NCI-H2029 treated with DMSO at 0.1 percent for 48 hours (cell line): ENCODE measurements around the gene NHSL2.

Experiments used
- DNase-seq: peaks from one replicate; lab custom pipeline; 2025; lab: John Stamatoyannopoulos, UW

Gene NHSL2

DNA sequence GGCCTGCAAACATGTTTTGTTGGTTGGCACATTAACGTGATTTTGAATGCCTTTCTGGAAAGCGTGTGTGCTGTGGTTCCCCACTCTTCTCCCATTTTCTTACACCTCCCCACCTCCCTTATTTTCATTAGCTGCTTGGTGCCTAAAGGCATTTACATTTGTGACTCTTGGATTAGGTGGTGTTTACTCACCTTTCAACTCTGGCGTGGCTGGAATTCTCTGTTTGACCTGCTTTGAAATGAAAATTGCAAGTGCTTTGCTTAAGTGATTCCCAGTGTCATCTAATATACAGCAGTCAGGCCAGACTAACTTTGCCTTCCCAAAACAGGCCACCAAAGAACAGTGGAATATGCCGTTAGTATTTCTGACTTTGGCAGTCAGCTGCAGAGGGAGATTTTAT lies 80.5 kb downstream of the NHSL2 start:
- no peak for DNase-seq

DNA sequence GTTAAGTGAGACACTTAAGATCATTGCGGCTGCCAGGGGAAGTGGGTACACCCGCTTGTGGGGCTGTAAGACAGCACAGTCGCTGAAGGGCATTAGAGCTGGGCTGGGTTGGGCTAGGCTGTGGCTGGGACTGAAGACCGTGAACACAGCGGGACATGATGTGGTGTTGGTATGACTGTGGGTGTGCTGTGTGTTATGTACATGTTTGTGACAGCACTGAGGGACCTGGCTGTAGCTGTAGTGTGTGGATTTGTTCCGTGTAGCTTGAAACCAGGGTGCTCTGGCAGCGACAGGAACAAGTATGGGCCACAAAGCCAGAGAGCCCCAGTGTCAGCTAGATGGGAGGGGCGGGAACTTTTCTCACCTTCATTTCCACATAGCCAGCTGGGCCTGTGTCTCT lies 82.1 kb downstream of the NHSL2 start:
- no peak for DNase-seq

DNA sequence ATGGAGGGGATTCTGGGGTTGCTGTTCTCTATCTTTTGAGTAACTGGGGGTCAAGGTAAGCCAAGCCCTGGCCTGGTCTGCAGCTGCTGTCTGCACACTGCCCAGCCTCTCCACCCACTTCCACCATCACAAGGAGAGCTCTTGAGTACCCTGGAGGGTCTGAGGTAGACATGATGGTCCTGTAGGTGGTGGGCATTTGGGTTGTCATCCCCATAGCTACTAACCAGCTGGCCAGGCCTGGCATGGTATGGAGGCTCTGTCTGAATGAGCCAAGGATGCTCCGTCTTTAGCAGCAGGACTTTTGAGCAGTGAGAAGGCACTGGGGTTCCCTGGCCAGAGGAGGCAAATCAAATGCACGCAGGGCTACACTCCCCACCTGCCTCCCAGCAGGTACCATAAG lies 82.7 kb downstream of the NHSL2 start:
- DNase-seq, result no peak

DNA sequence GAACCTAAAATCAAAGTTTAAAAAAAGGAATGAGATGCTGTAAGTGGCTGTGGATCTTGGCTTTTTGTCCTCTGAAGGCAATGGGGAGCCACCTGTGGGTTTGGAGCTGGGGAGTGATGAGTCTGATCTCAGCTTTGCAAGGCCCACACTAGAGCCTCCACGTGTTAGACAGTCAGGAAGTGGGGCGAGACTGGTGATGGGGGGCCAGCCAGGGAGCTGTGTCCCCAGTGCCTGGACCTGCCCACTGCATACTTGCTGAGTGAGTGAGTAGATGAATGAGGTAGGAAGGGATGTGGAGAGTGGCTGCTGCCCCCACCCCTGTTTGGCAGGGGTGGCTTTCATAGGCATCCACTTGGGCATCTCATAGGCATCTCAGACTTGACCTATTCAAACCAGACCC lies 84.0 kb downstream of the NHSL2 start:
- no peak for DNase-seq

DNA sequence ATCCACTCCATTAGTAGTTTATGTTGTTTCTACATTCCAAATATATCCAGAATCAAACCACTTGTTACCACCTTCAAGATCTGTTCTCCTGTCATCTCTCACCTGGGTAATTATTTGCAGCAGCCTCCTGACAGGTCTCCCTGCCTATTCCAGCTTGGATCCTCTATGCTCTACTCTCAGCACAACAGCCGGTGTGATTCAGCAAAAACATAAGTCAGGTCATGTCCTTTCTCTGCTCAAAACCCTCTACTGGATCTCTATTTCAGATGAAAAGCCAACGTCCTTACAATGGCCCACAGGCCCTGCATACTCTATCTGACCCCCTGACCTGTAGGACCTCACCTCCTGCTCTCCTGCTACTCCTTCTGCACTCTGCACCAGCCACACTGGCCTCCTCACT lies 84.5 kb downstream of the NHSL2 start:
- no peak for DNase-seq

DNA sequence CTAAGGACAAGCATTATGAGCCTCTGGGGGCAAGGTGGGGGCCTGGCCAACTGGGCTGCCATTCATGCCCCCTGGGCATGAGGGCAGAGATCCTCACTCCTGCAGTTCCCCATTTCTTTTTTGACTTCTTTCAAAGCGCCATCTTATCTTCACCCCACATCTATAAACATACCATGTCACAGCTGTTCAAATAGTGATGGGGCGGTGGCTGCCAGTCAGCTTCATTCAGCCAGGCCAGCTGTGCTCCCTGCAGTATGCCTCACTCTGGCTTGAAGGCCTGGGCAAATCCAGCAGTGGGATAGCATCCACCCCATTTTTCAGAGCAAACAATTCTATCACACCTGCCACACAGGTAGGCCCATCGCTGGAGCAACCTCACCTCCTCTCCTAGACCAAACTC lies 85.5 kb downstream of the NHSL2 start:
- no peak for DNase-seq

DNA sequence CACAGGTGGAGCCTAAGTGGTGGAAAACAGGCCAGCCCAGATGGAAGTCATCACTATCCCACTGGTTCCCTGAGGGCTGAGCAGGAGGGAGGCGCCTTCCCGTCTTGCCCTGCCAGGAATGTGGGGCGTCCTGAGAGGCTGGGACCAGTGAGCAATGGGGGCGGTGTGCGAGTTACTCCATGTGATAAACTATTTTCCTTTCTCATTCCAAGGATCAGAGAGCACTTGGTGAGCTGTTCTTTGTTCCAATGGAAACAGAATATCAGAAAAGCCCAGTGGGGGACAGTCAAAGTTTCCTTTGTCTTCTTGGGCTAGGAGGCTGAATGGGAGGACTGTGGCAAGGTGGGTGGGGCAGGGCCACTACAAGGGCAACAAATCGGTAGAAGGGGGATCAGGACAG lies 86.2 kb downstream of the NHSL2 start:
- DNase-seq, result no peak

DNA sequence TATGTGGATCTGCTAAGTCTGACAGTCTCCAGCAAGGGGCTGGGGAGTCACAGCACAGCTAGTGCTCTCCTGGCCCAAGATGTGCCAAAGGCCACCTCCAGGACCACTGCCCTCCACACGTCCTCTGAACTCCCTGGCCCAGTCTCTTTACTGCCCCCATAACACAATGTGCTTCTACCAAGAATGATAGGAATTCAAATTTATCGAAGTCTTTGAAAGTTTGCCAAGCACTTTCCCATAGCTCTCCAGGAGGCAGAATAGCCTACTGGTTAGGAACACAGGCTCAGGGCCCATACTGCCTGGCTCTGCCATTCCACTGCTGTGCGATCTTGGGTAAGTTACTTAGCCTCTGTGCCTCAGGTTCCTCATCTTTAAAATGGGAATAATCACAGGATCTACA lies 86.7 kb downstream of the NHSL2 start:
- no peak for DNase-seq

DNA sequence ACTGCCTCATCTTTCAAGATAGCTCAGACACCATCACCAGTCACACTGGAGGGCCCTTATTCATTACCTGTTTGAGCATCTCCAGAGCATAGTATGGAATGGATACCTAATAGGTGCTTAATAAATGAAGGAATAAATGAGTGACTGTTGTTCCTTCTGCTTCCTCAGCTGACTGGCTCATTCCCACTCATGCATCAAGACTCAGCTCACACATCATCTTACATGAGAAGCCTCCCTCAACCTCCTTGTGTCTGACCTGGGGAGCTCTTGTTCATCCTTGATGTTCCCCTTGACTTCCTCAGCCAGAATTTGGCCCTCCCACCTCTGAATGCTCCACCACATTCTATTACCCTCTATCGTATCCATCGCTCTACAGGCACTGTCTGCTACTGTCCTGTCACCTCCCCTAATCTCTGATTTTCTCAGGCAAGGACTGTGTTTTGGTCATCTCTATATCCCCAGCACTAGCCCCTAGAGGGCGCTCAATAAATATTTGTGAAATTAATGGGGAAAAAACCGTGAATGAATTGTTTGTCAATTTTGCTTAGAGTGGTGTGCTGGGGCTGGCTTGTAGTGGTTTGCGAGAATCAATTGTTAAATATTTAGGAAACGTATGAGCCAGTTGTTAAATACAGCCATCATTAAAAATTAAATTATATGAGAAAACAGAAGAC lies 88.3 kb downstream of the NHSL2 start:
- DNase-seq, result no peak

DNA sequence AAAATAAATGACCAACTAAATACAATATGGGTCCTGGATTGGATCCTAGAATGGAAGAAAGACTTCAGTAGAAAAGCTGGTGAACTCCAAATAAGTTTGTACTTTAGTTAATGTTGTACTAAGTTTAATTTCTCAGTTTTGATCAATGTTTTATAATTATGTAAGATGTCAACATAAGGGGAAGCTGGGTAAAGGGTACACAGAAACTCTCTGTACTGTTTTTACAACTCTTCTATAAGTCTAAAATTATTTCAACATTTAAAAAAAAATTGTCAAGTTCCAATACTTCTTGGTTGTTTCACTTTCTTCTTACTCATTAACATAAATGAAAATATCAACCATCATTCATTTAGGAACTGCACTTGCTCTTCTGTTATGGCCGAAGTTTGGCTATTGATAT lies 88.9 kb downstream of the NHSL2 start:
- no peak for DNase-seq

DNA sequence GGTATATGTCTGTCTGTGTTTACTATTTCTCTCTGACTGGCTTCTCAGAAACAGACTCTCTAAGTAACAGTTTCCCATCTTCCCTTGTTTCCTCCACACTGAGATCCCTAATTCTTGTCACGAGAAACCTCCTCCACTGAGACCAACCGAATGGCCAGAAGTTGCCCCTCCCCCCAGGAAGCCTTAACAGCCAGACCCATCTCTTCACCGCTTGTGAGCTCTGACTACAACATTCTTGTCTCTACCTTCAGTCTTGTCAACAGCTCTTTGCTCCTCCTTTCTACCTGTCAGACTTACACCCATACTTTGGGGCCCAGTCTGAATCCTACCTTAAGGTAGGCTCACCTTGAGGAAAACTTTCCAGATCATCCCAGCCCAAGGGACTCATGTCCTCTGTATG lies 90.8 kb downstream of the NHSL2 start:
- DNase-seq, result no peak

DNA sequence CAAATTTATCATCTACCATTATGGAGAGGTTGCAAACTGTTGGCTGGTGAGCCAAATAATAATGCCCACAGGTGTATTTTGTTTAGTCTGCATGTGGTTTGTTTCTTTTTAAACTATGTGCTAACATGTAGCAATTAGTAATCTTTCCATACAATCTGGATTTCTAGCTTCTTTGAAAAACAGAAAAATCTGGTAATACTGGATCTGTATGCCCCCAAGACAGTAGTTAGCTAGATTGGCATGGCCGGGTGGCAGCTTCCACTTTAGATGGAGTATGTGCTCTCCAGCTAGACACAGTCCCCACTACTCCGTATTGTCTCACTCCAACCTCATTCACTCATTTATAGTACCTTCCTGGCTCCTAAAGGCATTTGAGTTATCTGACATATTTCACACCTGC lies 91.3 kb downstream of the NHSL2 start:
- DNase-seq, result no peak

DNA sequence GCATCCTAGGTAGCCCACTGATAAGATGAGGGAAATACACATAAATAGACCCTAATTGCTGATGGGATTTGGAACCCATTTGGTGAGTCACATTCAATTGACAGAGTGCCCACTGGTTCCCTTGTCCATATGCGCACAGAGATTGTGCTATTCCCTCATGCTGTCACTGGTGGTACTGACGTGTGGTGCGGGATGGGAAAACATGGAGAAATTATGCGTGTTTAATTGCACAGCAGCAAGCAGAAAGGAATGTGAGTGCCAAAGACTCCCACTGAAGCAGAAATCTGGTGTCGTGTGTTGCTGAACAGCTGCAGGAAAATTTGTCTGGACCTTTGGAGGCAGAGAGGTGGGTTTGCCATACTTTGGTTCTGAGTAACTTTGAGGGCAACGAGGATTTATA lies 92.2 kb downstream of the NHSL2 start:
- DNase-seq, result no peak

DNA sequence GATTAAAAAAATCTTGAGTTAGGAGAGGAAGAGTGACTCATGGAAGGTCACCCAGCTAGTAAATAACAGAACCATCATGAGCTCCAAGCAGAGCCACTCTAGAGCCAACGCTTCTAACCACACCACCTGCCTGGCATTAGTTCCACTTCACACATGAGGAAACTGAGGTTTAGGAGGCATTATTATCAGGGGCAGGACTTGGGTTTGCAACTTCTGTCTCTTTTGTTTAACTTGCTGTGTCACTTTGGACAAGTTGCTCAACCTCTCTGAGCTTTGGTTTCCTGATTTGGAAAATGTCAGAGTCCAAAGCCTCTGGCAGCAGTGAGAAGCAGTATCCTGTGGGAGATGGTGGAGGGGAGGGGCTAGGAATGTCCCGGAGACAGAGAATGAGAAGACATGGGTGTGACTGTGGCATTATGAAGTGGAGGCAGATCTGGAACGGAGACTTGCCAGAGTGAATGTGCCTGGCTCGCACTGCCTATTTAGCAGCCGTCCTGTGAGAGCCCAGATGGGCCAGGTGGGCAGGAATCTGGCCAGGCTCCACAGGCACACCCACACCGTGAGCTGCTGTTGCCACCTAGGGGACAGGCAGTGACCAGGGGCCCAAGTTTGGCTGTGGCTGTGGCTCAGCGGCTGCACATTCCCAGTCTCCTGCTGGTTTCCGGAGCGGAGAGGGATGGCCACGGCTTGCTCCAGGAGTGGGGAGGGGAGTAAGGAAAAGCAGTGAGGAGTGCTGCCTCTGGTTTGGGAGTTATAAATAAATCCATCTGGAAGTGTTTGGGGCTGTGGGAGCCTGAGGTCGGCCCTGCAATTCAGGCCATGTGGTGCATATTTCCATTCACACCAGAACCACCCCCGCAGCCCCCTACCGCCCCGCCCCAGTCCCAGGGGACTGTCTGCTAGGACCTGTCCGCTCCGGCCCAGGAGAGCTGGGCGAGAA lies 93.4 kb downstream of the NHSL2 start:
- DNase-seq, result no peak

DNA sequence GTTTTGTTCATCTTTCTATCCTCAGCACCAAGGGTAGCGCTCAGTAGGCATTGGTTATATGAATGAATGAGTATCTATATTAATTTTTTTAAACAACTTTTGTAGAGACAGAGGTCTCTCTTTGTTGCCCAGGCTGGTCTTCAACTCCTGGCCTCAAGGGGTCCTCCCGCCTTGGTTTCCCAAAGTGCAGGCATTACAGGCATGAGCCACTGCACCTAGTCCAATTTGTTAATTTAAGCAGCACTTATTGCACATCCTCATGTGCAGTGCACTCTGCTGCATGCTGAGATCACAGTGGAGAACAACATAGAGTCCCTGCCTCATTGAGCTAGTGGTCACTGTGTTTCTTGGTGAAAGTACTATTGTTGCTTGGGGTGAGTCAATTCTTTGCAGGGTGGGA lies 94.4 kb downstream of the NHSL2 start:
- DNase-seq, result no peak

DNA sequence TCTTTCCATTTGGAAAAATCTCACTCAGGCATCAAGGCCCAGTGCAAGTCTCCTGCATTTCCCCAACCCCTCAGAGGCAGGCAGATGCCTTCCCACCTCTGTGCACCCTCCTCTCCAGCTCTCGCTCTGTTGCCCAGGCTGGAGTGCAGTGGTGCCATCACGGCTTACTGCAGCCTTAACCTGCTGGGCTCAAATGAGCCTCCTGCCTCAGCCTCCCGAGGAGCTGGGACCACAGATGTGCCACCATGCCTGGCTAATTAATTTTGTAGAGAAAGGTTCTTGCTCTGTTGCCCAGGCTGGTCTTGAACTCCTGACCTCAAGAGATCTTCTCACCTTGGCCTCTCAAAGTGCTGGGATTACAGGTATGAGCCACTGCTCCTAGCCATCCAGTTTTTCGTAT lies 95.8 kb downstream of the NHSL2 start:
- no peak for DNase-seq

DNA sequence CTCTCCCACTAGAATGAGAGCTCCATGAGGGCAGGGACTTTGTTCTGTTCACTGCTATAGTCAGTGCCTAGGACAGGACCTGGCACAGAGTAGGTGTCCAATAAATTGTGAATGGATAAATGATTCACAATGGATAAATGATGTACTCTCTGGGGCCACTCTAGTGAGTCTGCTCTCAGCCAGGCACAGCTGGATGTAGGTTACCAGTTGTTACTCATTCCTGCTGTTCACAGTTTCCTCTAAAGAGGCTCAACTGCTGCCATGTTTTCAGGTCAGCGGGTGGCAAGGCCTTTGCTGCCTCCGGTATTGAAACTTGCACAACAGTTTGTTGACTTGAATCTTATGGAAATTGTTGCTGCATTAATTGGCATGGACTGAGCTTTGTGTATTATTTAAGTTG lies 99.1 kb downstream of the NHSL2 start:
- no peak for DNase-seq

DNA sequence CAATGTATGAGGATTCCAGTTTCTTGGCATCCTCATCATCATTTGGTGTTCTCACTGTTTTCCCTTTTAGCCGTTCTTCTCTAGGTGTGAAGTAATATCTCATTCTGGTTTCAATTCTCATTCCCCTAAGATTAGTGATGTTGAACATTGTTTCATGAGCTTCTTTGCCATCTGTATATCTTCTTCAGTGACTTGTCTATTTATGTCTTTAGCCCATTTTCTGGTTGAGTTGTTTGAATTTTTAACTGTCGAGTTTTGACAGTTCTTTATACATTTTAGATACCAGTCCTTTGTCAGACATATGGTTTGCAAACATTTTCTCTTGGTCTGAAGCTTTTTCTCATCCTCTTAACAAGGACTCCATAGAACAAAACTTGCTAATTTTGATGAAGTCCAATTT lies 101.1 kb downstream of the NHSL2 start:
- DNase-seq, result no peak

DNA sequence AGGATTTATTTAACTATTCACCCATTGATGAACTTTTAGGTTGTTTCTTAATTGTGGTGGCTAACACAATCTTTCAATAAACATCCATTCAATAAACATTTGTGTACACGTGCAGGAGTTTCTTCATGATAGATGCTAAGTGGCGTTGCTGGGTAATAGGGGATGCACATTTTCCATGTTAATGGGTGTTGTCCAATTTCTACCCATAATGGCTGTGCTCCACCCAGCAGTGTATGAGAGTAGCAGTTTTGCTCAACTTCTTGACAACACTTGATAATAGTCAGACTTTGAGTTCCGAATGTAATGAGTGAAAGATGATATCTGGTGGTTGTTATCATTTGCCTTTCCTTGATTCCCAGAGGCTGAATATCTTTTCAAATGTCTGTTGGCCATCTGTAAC lies 104.7 kb downstream of the NHSL2 start:
- DNase-seq, result no peak

DNA sequence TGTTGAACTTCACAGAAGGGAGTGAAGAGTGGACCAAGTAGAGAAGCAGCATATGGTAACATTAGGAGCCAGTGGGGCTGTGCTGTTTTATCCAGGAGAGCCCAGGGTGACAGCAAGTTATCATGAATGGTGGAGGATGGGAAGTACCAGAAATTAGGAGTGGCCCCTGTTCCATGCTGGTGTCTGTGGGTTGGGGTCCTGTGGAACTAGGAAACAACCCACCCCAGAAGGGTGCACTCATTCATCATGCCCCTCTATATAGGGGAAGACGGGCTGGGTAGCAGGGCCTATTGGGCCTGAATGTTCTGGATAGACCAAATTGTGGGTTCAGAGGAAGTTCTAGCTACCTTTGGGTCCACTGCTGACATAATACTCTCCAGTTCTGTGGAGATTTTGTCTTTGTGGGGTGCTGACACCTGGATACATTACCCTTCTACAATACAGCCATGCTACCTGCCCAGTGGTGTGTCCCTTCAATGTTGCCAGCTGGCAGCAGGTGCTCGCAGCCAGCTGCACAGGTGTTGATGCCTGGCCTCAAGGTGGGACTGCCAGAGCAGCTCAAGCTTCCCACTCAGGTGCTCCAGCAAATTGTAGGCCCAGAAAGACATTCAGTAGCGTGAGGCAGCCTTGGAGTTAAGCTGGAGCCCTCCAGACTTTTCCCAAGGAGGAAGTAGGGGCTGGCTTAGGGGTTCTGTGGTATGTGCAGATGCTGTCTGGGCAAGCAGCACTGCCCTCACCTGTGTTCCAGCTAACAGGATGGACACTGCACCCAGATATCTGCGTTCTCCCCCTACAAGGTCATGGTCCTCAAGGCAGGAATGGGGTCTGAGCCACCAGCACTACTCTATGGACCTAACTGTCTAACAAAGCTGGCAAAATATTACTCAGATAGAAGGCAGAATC lies 106.5 kb downstream of the NHSL2 start:
- no peak for DNase-seq

DNA sequence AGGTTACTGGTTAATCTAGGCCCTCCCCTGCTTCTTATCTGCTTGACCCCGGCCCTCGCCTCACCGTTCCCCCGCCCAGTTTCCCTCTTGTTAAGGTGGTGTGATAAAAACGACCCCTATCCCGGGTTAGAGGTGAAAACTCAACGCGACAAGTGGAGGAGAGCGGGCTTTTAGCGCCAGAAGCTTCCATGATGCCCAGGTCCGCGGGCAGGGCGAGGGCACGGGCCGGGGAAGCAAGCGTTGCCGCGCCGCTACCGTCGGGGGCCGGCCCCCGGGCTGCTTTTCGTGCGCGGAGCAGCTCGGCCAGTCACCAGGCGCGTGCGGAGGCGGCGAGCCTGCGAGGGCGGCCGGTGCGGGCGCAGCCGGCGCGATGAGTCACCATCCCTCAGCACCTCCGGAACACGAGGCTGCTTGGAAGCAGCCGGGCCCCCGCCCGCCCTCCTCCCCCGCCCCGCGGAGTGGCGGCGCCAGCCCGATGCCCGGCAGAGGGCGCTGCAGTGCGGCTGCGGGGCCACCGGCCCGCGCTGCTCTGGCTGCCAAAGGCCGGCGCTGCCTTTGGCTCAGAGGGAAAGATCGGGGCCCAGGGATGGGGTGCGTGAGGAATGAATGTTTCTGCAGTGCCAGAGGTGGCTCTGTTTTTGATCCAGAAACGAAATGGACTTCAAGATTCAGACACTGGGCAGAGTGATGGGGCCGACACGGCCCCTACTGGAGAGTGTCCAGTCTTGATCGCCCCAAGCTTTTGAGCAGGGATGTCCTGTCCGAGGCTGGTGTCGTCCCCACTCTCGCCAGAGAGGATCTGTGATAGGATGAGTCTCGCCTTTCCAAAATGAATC lies 107.8 kb downstream of the NHSL2 start:
- DNase-seq, result no peak

DNA sequence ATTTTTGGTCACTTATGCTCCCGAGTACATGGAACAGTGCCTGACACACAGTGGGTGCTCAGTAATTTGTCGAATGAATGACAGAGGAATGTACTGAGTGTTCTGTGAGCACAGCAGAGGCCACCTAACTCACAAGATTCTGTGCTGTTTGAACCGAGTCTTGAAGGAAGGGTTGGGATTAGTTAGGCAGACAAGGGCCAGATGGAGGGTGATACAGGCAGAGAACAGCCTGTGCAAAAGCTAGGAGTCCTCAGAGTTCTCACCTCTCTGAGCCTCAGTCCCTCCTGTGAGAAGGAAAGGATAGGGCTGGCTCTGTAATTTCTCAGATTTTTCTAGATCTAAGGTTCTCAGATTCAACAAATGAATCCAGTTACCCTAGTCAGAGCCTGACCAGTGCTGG lies 108.8 kb downstream of the NHSL2 start:
- DNase-seq, result no peak
